NCI-H345 treated with DMSO at 0.1 percent for 48 hours (cell line): ENCODE measurements around the gene CLDND1.

Source experiments
- DNase-seq: peaks from one replicate; lab custom pipeline; 2025; ENCODE audit not compliant: unreplicated experiment; lab: John Stamatoyannopoulos, UW

Gene CLDND1

GRCh38 chr3:98551754-98552153 lies 29.1 kb upstream of the CLDND1 start:
- DNase-seq, result no peak

DNA sequence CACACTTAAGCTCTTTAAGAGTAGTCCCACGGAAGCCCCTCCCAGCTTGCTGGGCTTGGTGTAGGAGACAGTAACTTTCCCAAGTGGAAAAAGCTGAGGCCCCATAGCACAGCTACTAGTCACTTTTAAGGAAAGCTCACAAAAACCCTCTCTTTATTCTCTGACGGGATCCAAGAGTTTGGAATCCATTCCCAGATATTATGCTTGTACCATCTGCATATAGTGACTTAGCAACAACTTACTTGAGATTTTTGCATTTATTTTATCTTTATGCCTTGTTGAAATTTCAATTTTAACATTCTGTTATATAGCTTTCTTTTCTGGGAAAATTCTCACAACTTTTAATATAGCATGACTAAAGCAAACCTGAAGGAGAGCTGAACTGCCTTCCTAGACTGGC lies 28.5 kb upstream of the CLDND1 start:
- no peak for DNase-seq

- DNase-seq, result no peak
Measured at GRCh38 chr3:98550833-98551232, 28.1 kb upstream of the CLDND1 start.

GRCh38 chr3:98548544-98548943 lies 25.8 kb upstream of the CLDND1 start:
- no peak for DNase-seq

GRCh38 chr3:98545940-98546339 lies 23.2 kb upstream of the CLDND1 start:
- no peak for DNase-seq

DNA sequence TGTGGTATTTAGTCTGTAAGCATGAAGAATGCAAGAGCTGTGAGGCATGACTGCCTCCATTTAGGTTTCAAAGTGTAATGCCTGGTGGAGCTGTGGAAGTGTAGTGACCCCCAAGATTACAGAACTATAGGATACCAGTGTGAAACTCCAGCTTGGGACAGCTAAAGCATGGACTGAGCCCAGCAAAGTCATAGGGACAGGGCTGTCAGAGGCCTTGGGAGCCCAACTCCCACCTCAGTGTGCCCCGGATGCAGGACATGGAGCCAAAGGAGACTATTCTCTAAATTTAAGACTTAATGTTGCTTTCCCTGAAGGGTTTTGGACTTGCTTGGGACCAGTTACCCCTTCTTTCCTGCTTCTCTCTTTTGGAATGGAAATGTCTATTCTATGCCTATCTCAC lies 19.9 kb upstream of the CLDND1 start:
- DNase-seq, result no peak

GRCh38 chr3:98541695-98542094 lies 19.0 kb upstream of the CLDND1 start:
- DNase-seq, result no peak

GRCh38 chr3:98540346-98540745 lies 17.6 kb upstream of the CLDND1 start:
- DNase-seq, result no peak

GRCh38 chr3:98536456-98537017 lies 13.8 kb upstream of the CLDND1 start:
- DNase-seq, result no peak

- DNase-seq, result no peak
Measured at GRCh38 chr3:98534734-98535133, 12.0 kb upstream of the CLDND1 start.

DNA sequence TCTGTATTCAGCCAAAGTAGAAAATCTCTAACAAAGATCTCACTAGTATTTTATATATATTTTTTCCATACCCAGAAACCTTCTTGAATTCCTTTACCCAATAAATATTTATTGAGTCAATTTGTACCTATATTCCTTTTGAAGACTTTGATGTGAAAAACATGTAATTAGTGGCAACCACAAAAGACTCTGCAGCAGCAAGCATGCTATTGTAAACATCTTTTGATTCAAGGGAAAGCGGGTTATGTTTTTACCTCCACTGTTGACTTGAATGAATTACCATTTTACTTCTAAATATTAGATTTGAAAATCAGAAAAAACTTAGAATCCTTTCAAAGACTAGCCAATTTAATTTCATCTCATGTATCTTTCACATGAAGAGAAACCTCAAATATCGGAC lies 11.5 kb upstream of the CLDND1 start:
- DNase-seq, result no peak

GRCh38 chr3:98532709-98533571 lies 10.2 kb upstream of the CLDND1 start:
- no peak for DNase-seq

DNA sequence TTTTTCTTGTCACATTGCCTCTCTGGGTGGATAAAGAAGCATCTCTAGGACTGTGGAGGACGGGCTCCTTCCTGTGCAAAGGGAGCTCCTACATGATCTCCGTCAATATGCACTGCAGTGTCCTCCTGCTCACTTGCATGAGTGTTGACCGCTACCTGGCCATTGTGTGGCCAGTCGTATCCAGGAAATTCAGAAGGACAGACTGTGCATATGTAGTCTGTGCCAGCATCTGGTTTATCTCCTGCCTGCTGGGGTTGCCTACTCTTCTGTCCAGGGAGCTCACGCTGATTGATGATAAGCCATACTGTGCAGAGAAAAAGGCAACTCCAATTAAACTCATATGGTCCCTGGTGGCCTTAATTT lies 9.6 kb upstream of the CLDND1 start:
- no peak for DNase-seq

- DNase-seq, result no peak
Measured at GRCh38 chr3:98531622-98532274, 9.0 kb upstream of the CLDND1 start, which contains the start of gene GPR15. TSS of gene GPR15 (plus strand) at chr3:98531978. CDS start at chr3:98532034, 56 bp downstream.

DNA sequence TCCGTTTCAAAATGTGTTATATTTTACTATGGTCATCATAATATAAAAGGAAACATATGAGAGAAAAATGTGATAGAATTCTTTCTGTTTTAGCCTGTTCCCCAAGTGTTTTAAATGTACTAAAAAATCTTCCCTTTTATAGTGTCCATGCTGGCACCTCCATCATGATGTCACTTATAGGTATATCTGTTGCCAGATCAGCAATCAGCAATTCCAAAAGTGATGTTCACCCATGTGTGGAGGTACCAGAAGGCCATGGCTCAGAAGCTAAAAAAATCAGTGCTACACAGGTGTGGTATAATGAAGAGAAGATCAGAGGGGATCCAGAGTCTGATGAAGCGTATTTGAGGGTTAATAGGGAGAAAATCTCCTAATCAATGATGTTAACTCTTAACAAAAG lies 8.0 kb upstream of the CLDND1 start:
- DNase-seq, result no peak

GRCh38 chr3:98529856-98530459 lies 7.3 kb upstream of the CLDND1 start:
- DNase-seq, result no peak

DNA sequence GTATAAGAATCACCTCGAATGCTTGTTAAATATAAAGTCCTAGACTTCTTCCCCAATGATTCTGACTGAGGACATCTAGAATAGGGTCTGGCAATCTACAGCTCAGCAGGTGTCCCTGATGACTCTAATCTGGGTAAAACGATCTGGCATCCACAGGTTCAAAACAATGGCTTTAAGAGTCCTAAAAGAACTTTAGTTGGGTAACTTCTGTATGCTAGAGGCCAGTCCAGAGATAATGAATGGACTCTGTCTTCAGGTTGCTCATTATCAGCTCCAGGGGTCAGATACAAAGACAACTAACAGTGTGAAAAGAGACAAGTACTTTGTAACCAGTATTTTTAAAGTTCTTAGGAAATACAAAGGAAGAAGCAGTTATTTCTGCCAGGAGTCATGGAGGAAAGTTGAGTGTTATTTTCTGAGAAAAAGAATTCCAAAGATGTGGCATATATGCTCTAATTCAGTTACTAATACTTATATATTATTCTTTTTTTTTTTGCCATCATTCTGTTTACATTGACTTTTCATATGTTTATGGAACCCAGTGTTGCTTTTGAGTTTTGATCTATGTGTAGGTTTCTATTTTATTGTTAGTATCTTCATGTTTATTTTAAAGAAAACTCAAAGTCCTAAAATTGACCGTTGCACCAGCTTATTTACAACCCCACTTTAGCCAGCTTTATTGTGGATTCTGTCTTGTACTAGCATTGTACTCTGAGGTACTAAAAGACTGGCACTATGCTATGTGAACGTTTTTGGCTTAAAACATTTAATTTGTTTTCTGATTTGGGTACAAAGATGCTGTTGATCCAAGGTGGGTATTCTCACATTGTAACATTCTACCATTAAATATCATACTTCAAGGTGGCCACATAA lies 6.0 kb upstream of the CLDND1 start:
- no peak for DNase-seq

- no peak for DNase-seq
Measured at GRCh38 chr3:98525494-98525893, 2.8 kb upstream of the CLDND1 start.

- peak; percentile 2 for DNase-seq
Measured at GRCh38 chr3:98521897-98522543, 682 bp downstream of the CLDND1 start.

DNA sequence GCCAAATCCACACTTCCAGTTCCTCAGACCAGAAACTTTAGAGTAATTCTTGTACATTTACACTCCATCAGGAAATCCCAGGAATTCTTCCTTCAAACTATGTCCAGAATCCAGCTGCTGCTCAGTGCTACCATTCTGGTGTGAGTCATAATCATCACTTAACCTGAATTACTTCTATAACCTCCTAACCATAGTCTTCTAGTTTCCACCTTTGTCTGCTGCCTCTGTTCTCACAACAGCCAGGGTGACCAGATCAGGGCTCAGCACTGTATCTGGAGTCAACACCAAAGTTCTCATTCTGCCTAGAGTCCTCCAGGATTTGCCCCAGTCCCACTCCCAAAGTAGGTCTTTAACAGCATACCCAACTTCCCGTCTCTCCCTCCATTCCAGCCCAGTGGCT lies 3.4 kb downstream of the CLDND1 start:
- no peak for DNase-seq
